Measurements from ENCODE around the gene WSCD2.

The WSCD2 gene

DNA sequence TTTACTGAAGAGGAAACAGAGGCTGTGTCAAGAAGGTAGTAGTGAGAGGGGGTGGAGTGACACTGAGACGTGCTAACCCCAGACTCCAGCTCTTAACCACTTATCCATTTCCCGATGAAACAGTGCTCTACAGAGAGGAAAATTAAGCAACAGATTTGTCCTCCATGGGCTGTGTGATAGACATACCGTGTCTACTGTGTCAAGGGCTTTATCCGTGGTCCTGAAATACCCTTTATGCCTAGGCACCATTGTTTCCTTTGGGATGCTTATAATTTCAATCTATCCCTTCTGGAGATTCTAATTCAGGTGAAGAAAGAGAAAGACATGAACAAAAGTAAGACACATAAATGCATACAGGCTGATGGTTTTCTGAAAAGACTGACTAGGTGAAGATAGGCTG, 138.4 kb downstream of the WSCD2 start:
- H3K27me3 ChIP-seq: no peaks in the 10 kb centered on the region
- H4K20me1 ChIP-seq: no peaks in the 10 kb centered on the region

DNA sequence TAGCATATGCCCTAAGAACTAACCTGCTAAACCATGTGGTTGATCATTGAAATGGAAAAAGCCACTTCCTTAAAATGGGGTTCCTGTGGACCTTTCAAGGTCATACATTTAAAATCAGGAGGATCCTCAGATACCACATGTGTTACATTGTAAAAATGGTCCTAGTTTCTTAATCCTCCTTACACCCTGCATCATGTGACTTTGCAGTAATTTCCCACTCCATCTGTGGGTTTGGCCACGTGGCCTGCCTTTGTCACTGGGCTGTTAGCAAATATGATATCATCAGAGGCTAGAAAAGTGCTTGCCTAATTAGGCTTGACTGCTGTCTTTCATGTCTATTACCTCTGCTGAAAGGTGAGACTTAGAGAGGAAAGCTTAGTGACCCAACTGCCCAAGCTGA, 139.3 kb downstream of the WSCD2 start:
- Histone ChIP-seq H3K27me3 (no peaks in the 10 kb centered on the region), H3K9ac (no peak overlapping the region), H3K4me2 (peak overlapping the region in 2 of 11 experiments; percentile 30 to 47; a peak in 4 of 22 replicates), H3K4me1 (peaks cover 0 to 30% (median 4%) of the 10 kb centered on the region in 10 experiments; a peak in 9 of 20 replicates), H3K9me3 (replicated peaks in 1 of 11) (0 out of 22 replicates have a peak, but pooled peaks cover 0 to 4% (median 0%) of the 10 kb centered on the region in 11 experiments), H3K27ac (no peak overlapping the region), H3K36me3 (no peaks in the 10 kb centered on the region), H3K4me3 (no peak overlapping the region), H4K20me1 (no peaks in the 10 kb centered on the region)
- TF ChIP-seq Cebpa-rat (IDR thresholded peaks at IDR 0.05): no peak

More for the DNA sequence above, 138.4 kb downstream of the WSCD2 start:
- Histone ChIP-seq H3K27ac (no peak overlapping the region), H3K4me3 (no peak overlapping the region), H3K9ac (no peak overlapping the region), H3K9me3 (replicated peaks in 1 of 11) (0 out of 22 replicates have a peak, but pooled peaks cover 0 to 4% (median 0%) of the 10 kb centered on the region in 11 experiments), H3K4me2 (no peak overlapping the region), H3K4me1 (peaks cover 0 to 30% (median 4%) of the 10 kb centered on the region in 10 experiments; a peak in 9 of 20 replicates), H3K36me3 (no peaks in the 10 kb centered on the region)
- no peak for TF ChIP-seq Cebpa-rat (IDR thresholded peaks at IDR 0.05)

- H3K9me3 ChIP-seq (replicated peaks in 1 of 11): peaks cover 0 to 4% (median 0%) of the 10 kb centered on the region in 11 experiments; a peak in 1 of 22 replicates
- no peak overlapping the region for H3K27ac ChIP-seq
- no peaks in the 10 kb centered on the region for H3K36me3 ChIP-seq
- no peak overlapping the region for H3K9ac ChIP-seq
- no peak overlapping the region for H3K4me3 ChIP-seq
- H3K4me2 ChIP-seq: peak overlapping the region in 3 of 11 experiments; percentile 33 to 66 (median 64); a peak in 6 of 22 replicates
- no peaks in the 10 kb centered on the region for H3K27me3 ChIP-seq
- no peaks in the 10 kb centered on the region; a peak in 1 of 22 replicates for H4K20me1 ChIP-seq
- TF ChIP-seq Cebpa-rat (IDR thresholded peaks at IDR 0.05): no peak
- peaks cover 0 to 30% (median 4%) of the 10 kb centered on the region in 10 experiments; a peak in 9 of 20 replicates for H3K4me1 ChIP-seq
These were observed 140.1 kb downstream of the WSCD2 start for GRCh38 chr12:108269224-108269623.

- H3K36me3 ChIP-seq: no peaks in the 10 kb centered on the region
- H3K4me3 ChIP-seq: no peak overlapping the region
- TF ChIP-seq Cebpa-rat (IDR thresholded peaks at IDR 0.05): no peak; a peak in 1 of 22 replicates
- H3K9me3 ChIP-seq (replicated peaks in 1 of 11): peaks cover 0 to 10% (median 0%) of the 10 kb centered on the region in 11 experiments; a peak in 3 of 22 replicates
- H3K9ac ChIP-seq: no peak overlapping the region
- no peaks in the 10 kb centered on the region; a peak in 1 of 22 replicates for H3K27me3 ChIP-seq
- peak overlapping the region in 5 of 11 experiments; percentile 12 to 66 (median 59); a peak in 11 of 22 replicates for H3K4me2 ChIP-seq
- H3K4me1 ChIP-seq: peaks cover 0 to 30% (median 4%) of the 10 kb centered on the region in 10 experiments; a peak in 9 of 20 replicates
- no peaks in the 10 kb centered on the region; a peak in 1 of 22 replicates for H4K20me1 ChIP-seq
- H3K27ac ChIP-seq: 0 out of 22 replicates have a peak overlapping the region, but pooled peaks of 1 of the 11 experiments have one; percentile 8
These were observed 141.2 kb downstream of the WSCD2 start for GRCh38 chr12:108270035-108270848.

- Histone ChIP-seq H4K20me1 (no peaks in the 10 kb centered on the region; a peak in 1 of 22 replicates), H3K4me3 (no peak overlapping the region), H3K9ac (no peak overlapping the region), H3K27me3 (no peaks in the 10 kb centered on the region; a peak in 1 of 22 replicates), H3K36me3 (no peaks in the 10 kb centered on the region), H3K9me3 (replicated peaks in 1 of 11) (peaks cover 0 to 10% (median 0%) of the 10 kb centered on the region in 11 experiments; a peak in 3 of 22 replicates), H3K4me2 (peak overlapping the region in 5 of 11 experiments; percentile 12 to 66 (median 59); a peak in 10 of 22 replicates), H3K27ac (0 out of 22 replicates have a peak overlapping the region, but pooled peaks of 1 of the 11 experiments have one; percentile 8), H3K4me1 (peaks cover 0 to 30% (median 4%) of the 10 kb centered on the region in 10 experiments; a peak in 9 of 20 replicates)
- TF ChIP-seq Cebpa-rat (IDR thresholded peaks at IDR 0.05): no peak; a peak in 1 of 22 replicates
These were observed 141.7 kb downstream of the WSCD2 start for GRCh38 chr12:108270849-108271143.

GRCh38 chr12:108271951-108272872, 143.1 kb downstream of the WSCD2 start:
- Histone ChIP-seq H3K9me3 (replicated peaks in 1 of 11) (peaks cover 0 to 10% (median 0%) of the 10 kb centered on the region in 11 experiments; a peak in 3 of 22 replicates), H3K4me2 (no peak overlapping the region), H3K36me3 (no peaks in the 10 kb centered on the region)

GRCh38 chr12:108273217-108273616, 144.1 kb downstream of the WSCD2 start:
- Histone ChIP-seq H3K4me2 (no peak overlapping the region), H3K36me3 (no peaks in the 10 kb centered on the region), H3K9me3 (replicated peaks in 1 of 11) (peaks cover 0 to 10% (median 0%) of the 10 kb centered on the region in 11 experiments; a peak in 3 of 22 replicates), H3K27ac (no peak overlapping the region), H3K9ac (no peak overlapping the region), H3K4me3 (no peak overlapping the region), H3K27me3 (no peaks in the 10 kb centered on the region; a peak in 1 of 22 replicates), H3K4me1 (peaks cover 0 to 26% (median 4%) of the 10 kb centered on the region in 10 experiments; a peak in 9 of 20 replicates), H4K20me1 (no peaks in the 10 kb centered on the region; a peak in 1 of 22 replicates)
- TF ChIP-seq Cebpa-rat (IDR thresholded peaks at IDR 0.05): no peak

More at GRCh38 chr12:108271951-108272872, 143.1 kb downstream of the WSCD2 start:
- Histone ChIP-seq H3K27ac (no peak overlapping the region), H3K9ac (no peak overlapping the region), H3K4me3 (no peak overlapping the region), H3K4me1 (peaks cover 0 to 30% (median 4%) of the 10 kb centered on the region in 10 experiments; a peak in 9 of 20 replicates), H3K27me3 (no peaks in the 10 kb centered on the region; a peak in 1 of 22 replicates), H4K20me1 (no peaks in the 10 kb centered on the region; a peak in 1 of 22 replicates)
- no peak for TF ChIP-seq Cebpa-rat (IDR thresholded peaks at IDR 0.05)

DNA sequence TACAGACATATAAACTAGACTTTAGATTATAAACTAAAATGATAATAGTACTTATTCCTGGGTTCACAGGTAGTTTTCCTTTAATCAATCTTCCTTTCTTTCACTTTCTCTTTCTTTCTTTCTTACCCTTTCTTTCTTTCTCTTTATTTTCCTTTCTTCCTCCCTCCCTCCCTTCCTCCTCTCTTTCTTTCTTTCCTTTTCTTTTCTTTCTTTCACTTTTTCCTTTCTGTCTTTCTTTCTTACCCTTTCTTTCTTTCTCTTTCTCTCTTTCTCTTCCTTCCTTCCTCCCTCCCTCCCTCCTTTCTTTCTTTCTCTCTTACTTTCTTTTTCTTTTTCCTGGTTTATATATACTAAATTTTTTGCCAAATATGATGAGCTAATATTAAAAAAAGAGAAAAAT, 148.5 kb downstream of the WSCD2 start:
- no peak overlapping the region for H3K4me2 ChIP-seq
- peaks cover 0 to 10% (median 0%) of the 10 kb centered on the region in 11 experiments; a peak in 3 of 22 replicates for H3K9me3 ChIP-seq (replicated peaks in 1 of 11)
- no peak overlapping the region for H3K27ac ChIP-seq
- no peak overlapping the region for H3K9ac ChIP-seq
- no peak overlapping the region for H3K4me3 ChIP-seq
- no peak for TF ChIP-seq Cebpa-rat (IDR thresholded peaks at IDR 0.05)
- no peaks in the 10 kb centered on the region for H3K36me3 ChIP-seq
- H3K27me3 ChIP-seq: peaks cover 0 to 7% (median 0%) of the 10 kb centered on the region in 11 experiments; a peak in 1 of 22 replicates
- H4K20me1 ChIP-seq: no peaks in the 10 kb centered on the region; a peak in 3 of 22 replicates
- H3K4me1 ChIP-seq: peaks cover 4 to 9% (median 8%) of the 10 kb centered on the region in 10 experiments
